ENCODE measurements around the gene KDM6A.

GRCh38 chrX:45050558-45050957, 177.6 kb downstream of the KDM6A start:
- no peak for TF ChIP-seq CTCF (IDR thresholded peaks at IDR 0.05)
- TF ChIP-seq POLR2A (IDR thresholded peaks at IDR 0.05) = no peak

Measured in thyroid gland (tissue), 4 donors.